Measurements from ENCODE around the gene PPP2R3C.
"Not testable (repeated sequence)": the region's sequence is repeated elsewhere in the genome, so short reads cannot be mapped to it uniquely, and the experiment has no call there.

Gene PPP2R3C

GRCh38 chr14:35124127-35124526 lies 2.3 kb upstream of the PPP2R3C start:
- no peak for DNase-seq (ENCODE audit: low read depth)

DNA sequence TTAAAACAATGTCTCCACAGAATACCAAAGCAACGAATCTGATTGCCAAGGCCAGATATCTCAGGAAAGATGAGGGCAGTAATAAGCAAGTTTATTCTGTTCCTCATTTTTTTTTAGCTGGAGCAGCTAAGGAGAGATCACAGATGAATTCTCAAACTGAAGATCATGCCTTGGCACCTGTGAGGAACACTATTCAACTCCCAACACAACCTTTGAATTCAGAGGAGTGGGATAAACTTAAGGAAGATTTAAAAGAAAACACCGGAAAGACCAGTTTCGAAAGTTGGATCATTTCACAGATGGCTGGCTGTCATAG lies 1.6 kb upstream of the PPP2R3C start:
- no peak for DNase-seq (ENCODE audit: low read depth)

GRCh38 chr14:35122696-35123387 lies 1.1 kb upstream of the PPP2R3C start:
- no peak for DNase-seq (ENCODE audit: low read depth)

GRCh38 chr14:35121026-35121886 lies 534 bp downstream of the PPP2R3C start:
- no peak for DNase-seq (ENCODE audit: low read depth)

DNA sequence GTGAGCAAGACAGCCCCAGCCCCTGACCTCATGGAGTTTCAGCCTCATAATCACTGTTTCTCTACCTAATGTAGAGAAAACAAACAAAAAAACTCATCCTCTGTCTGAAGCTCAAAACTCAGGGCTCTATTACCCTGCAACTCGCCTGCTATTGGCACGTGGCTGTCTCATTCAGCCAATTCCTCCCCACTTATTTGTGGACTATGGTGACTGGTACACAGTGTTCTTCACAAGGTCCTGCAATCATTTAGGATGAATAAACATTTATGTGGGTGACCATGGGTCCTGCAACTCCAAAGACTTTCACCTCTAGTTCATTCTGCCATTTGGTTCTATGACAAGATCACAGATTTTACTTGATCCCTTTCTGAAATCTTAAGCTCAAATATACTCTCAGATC lies 4.7 kb downstream of the PPP2R3C start:
- DNase-seq (ENCODE audit: low read depth), result no peak

GRCh38 chr14:35116242-35116641 lies 5.5 kb downstream of the PPP2R3C start:
- no peak for DNase-seq (ENCODE audit: low read depth)

- no peak for DNase-seq (ENCODE audit: low read depth)
These were observed 7.8 kb downstream of the PPP2R3C start for GRCh38 chr14:35114036-35114435.

GRCh38 chr14:35113308-35113950 lies 8.4 kb downstream of the PPP2R3C start:
- DNase-seq (ENCODE audit: low read depth), result no peak

GRCh38 chr14:35112641-35113040 lies 9.1 kb downstream of the PPP2R3C start:
- no peak for DNase-seq (ENCODE audit: low read depth)

DNA sequence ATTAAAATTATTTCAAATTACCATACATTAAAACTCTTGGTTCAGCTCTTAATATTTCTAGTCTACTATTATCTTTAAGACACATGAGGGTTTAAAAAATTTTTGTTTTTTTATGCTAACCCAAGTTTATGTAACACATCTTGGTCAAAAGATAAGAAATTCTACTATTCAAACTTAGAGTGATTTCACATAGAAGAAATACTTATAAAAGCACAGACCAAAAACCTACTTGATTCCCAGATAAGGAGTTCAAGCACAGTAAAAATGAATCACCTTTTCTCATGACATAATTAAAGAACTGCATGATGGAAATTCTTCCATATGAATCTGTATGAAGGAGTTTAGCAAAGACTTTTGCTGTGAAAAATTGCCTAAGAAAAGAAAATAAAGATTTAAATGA lies 13.9 kb downstream of the PPP2R3C start:
- DNase-seq (ENCODE audit: low read depth), result no peak

- not testable (repeated sequence) for DNase-seq (ENCODE audit: low read depth)
These were observed 27.1 kb downstream of the PPP2R3C start for GRCh38 chr14:35094645-35095044.

GRCh38 chr14:35088514-35088913 lies 33.3 kb downstream of the PPP2R3C start:
- DNase-seq (ENCODE audit: low read depth), result no peak

DNA sequence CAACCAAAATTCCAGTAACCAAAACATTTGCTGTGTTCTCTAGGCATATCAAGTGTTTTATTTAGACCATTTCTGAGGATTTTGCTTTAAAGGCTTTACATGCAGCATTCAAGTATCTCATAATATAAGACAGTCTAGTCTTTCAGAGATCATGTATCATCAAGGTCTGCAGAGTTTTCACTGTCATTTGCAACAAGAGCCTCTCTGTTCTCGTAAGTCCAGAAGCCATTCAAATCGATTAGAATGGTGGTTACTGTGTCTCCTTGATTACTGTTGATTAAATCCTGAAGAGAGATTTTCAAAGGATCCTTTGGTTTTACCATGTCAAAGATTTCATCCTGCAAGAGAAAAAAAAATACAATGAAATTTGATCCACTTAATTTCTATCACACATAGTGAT lies 36.3 kb downstream of the PPP2R3C start:
- DNase-seq (ENCODE audit: low read depth), result no peak

DNA sequence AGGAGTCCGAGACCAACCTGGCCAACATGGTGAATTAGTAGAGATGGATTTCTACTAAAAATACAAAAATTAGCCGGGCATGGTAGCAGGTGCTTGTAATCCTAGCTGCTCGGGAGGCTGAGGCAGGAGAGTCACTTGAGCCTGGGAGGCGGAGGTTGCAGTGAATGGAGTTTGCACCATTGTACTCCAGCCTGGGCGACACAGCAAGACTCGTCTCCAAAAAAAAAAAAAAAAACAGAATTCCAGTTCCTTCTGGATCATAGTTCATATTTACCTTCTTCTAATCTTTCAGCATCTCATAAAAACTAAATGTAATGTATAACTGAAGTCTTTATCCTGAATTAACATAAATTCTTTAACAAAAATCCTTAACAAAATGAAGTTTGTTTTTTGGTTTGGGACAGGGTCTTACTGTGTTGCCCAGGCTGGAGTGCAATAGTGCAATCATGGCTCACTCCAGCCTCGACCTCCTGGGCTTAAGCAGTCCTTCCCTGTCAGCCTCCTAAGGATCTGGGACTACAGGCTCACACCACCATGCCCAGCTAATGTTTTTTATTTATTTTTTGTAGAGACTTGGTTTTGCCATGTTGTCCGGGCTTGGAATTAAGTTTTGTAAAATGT lies 38.1 kb downstream of the PPP2R3C start:
- DNase-seq (ENCODE audit: low read depth), result no peak

DNA sequence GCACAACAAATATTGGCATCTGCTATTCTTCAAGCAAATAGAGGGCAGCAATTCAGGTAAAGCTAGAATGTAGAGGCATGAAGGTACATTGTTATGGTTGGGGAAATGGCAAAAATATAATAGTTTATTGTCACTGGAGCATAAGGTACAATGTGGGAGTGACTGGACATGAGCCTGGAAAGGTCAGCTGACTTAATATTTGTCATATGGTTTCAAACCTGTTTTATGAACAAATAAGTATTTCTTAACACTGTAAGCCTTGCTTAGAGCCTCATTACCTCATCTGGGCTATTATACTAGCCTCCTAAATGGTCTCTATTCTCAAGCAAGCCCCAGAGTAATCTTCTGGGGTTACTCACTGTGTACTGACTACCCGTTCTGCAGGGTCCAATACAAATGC lies 42.0 kb downstream of the PPP2R3C start:
- DNase-seq (ENCODE audit: low read depth), result no peak

DNA sequence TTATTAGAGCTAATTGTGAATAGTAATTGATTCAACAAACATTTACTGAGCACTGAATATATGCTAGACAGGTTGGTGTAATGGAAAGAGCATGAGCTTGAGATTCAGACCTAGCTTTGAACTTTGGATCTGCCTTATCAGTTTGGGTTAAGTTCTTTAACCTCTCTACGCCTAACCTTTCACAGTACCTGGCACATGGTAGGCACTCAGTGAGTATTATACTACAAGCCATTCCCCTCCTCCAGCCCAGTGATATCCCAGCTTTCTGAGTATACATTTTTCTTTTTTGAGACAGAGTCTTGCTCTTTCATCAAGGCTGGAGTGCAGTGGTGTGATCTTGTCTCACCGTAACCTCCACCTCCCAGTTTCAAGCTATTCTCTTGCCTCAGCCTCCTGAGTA lies 43.7 kb downstream of the PPP2R3C start:
- DNase-seq (ENCODE audit: low read depth), result no peak

- no peak for DNase-seq (ENCODE audit: low read depth)
These were observed 48.3 kb downstream of the PPP2R3C start for GRCh38 chr14:35073486-35073885.

- DNase-seq (ENCODE audit: low read depth), result no peak
These were observed 49.6 kb downstream of the PPP2R3C start for GRCh38 chr14:35072226-35072625.

GRCh38 chr14:35068238-35069012 lies 53.4 kb downstream of the PPP2R3C start:
- no peak for DNase-seq (ENCODE audit: low read depth)

GRCh38 chr14:35065731-35066130 lies 56.1 kb downstream of the PPP2R3C start:
- DNase-seq (ENCODE audit: low read depth), result not testable (repeated sequence)

DNA sequence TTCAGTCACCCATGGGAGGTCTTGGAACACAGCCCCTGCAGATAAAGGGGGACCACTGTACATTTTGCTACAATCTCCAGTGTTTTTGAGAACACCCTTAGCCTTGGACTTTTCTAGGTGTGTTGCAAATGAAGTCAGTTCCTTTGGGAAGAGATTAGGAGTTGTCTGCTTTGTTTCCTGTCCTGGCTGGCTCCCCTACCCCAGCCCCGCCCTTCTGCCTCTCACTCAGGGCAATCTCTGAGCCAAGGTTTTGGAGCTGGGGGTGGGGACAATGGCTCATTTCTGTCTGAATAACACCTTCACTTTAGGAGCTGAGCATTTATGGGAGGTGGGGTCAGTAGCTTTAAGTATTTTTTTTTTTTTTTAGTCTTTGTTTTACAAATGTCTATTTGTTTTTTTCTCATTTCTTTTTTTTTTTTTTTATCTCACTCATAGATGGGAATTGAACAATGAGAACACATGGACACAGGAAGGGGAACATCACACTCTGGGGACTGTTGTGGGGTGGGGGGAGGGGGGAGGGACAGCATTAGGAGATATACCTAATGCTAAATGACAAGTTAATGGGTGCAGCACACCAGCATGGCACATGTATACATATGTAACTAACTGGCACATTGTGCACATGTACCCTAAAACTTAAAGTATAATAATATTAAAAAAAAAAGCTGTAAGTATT lies 60.5 kb downstream of the PPP2R3C start:
- not testable (repeated sequence) for DNase-seq (ENCODE audit: low read depth)

All from HS-5 (cell line).